Liver (tissue), 9 donors: ENCODE measurements around the gene CD300H. TPM values are rescaled to one million over a fixed set of nuclear protein-coding genes. Genes with fewer than 3 reads are reported as not detected.

ENCODE experiments used
- DNase-seq: peaks from one replicate; pipeline ENCODE4 v3.0.0-alpha.2; 2017; ENCODE audit warnings: low spot score
- H3K27ac ChIP-seq, 2 donors: one replicate each; pipeline ENCODE4 v1.7.0; 2013; ENCODE audit warnings: inconsistent platforms in 2 of 2, low read length in 2 of 2, control low read depth in 1 of 2, low read depth in 1 of 2, mild to moderate bottlenecking in 1 of 2
- H3K27me3 ChIP-seq, 4 donors: one replicate each; pipeline versions ENCODE4 v1.6.1 to v1.7.0; 2013; ENCODE audit warnings: low read length in 3 of 4, inconsistent platforms in 1 of 4, mild to moderate bottlenecking in 1 of 4, moderate library complexity in 1 of 4; ENCODE audit not compliant: control insufficient read depth in 4 of 4, insufficient read depth in 4 of 4
- H3K36me3 ChIP-seq, 4 donors: one replicate each; pipeline versions ENCODE4 v1.6.1 to v1.7.0; 2013; ENCODE audit warnings: low read length in 3 of 4, mild to moderate bottlenecking in 3 of 4, low read depth in 1 of 4, moderate library complexity in 1 of 4; ENCODE audit not compliant: control insufficient read depth in 4 of 4, insufficient read depth in 3 of 4
- H3K4me1 ChIP-seq, 4 donors: one replicate each; pipeline versions ENCODE4 v1.6.1 to v1.7.0; 2013; ENCODE audit warnings: low read length in 3 of 4, mild to moderate bottlenecking in 3 of 4, moderate library complexity in 1 of 4; ENCODE audit not compliant: control insufficient read depth in 4 of 4, insufficient read depth in 4 of 4
- H3K4me3 ChIP-seq, 3 donors: one replicate each; pipeline versions ENCODE4 v1.6.1 to v1.7.0; 2013; ENCODE audit warnings: low read length in 3 of 3, control low read depth in 1 of 3, low read depth in 1 of 3, mild to moderate bottlenecking in 1 of 3
- H3K9ac ChIP-seq, 2 donors: one replicate each; pipeline ENCODE4 v1.7.0; 2013; ENCODE audit warnings: low read length in 2 of 2, mild to moderate bottlenecking in 2 of 2, moderate library complexity in 2 of 2, control low read depth in 1 of 2, low read depth in 1 of 2
- H3K9me3 ChIP-seq, 4 donors: one replicate each; pipeline versions ENCODE4 v1.6.1 to v1.7.0; 2013; ENCODE audit warnings: low read length in 3 of 4; ENCODE audit not compliant: control insufficient read depth in 4 of 4
- ATF3 ChIP-seq: IDR thresholded peaks from 2 replicates; pipeline ENCODE4 v1.6.1; 2016; ENCODE audit warnings: antibody characterized with exemption
- CTCF ChIP-seq: fragments of 150-350 bp; IDR thresholded peaks from 2 replicates; pipeline ENCODE4 v1.5.1; 2017; ENCODE audit warnings: improper control_type of control experiment, low read depth, low read length; ENCODE audit not compliant: missing input control
- EGR1 ChIP-seq, 2 donors: IDR thresholded peaks; 2 replicates each; pipeline ENCODE4 v1.6.1; 2016 to 2018; ENCODE audit warnings: antibody characterized with exemption in 2 of 2, low read depth in 2 of 2
- FOXA1 ChIP-seq: IDR thresholded peaks from 2 replicates; pipeline ENCODE4 v1.6.1; 2016; ENCODE audit warnings: antibody characterized with exemption
- FOXA2 ChIP-seq: IDR thresholded peaks from 2 replicates; pipeline ENCODE4 v1.6.1; 2016; ENCODE audit warnings: antibody characterized with exemption
- GABPA ChIP-seq, 2 donors: IDR thresholded peaks in 1 of 2; conservative IDR thresholded peaks in 1 of 2; 2 replicates each; pipeline ENCODE4 v1.6.1; 2016; ENCODE audit warnings: antibody characterized with exemption in 2 of 2, mild to moderate bottlenecking in 1 of 2, moderate library complexity in 1 of 2
- HNF4A ChIP-seq, 2 donors: conservative IDR thresholded peaks; 2 replicates each; pipeline ENCODE4 v1.6.1; 2016; ENCODE audit warnings: antibody characterized with exemption in 2 of 2, mild to moderate bottlenecking in 2 of 2
- HNF4G ChIP-seq: IDR thresholded peaks from 2 replicates; pipeline ENCODE4 v1.6.1; 2016; ENCODE audit warnings: antibody characterized with exemption
- MAX ChIP-seq: IDR thresholded peaks from 2 replicates; pipeline ENCODE4 v1.6.1; 2016; ENCODE audit warnings: antibody characterized with exemption
- NR2F2 ChIP-seq: IDR thresholded peaks from 2 replicates; pipeline ENCODE4 v1.6.1; 2016; ENCODE audit warnings: antibody characterized with exemption
- RAD21 ChIP-seq, 2 donors: IDR thresholded peaks; 2 replicates each; pipeline ENCODE4 v1.6.1; 2016; ENCODE audit warnings: antibody characterized with exemption in 2 of 2, mild to moderate bottlenecking in 2 of 2
- RXRA ChIP-seq, 2 donors: IDR thresholded peaks; 2 replicates each; pipeline ENCODE4 v1.6.1; 2017 to 2018; ENCODE audit warnings: antibody characterized with exemption in 2 of 2, mild to moderate bottlenecking in 1 of 2
- SP1 ChIP-seq: IDR thresholded peaks from 2 replicates; pipeline ENCODE4 v1.6.1; 2018; ENCODE audit warnings: antibody characterized with exemption, mild to moderate bottlenecking
- TAF1 ChIP-seq: conservative IDR thresholded peaks from 2 replicates; pipeline ENCODE4 v1.6.1; 2016; ENCODE audit warnings: antibody characterized with exemption, mild to moderate bottlenecking
- YY1 ChIP-seq: IDR thresholded peaks from 2 replicates; pipeline ENCODE4 v1.6.1; 2016; ENCODE audit warnings: antibody characterized with exemption, mild to moderate bottlenecking
- ZBTB33 ChIP-seq: IDR thresholded peaks from 2 replicates; pipeline ENCODE4 v1.6.1; 2016; ENCODE audit warnings: antibody characterized with exemption
- WGBS: extraction: QIAGEN DNeasy Blood & Tissue Kit; methylation state at CpG from one replicate; pipeline ENCODE4 v1.1.7; 2013; 5-methylcytosine and 5-hydroxymethylcytosine counted together
- polyA plus RNA-seq, 2 donors: library from polyadenylated mRNA; stranded (reverse) in 1 of 2; unstranded in 1 of 2; fragments of 200-250 nt in 1 of 2; fragments of >200 nt in 1 of 2; fragmentation: Nextera tagmentation in 1 of 2; extraction: Ambion mirVana in 1 of 2; gene quantifications; one replicate each; pipeline versions ENCODE4 v1.2.1 to v1.2.3, GENCODE V29; 2013 to 2015
- total RNA-seq, 2 donors: library from RNA; depleted of rRNA; stranded (reverse); fragments of >200 nt; gene quantifications; one replicate each; pipeline ENCODE4 v1.2.3, GENCODE V29; 2014
- TF ChIP-seq, protein P1 (sequence below): IDR thresholded peaks from 2 replicates; pipeline ENCODE4 v1.6.1; 2016; ENCODE audit warnings: antibody characterized with exemption, mild to moderate bottlenecking
- donor health status: healthy.
- donor health status: healthy.
- donor health status: healthy.
- donor health status: healthy.
- donor health status: healthy.

The CD300H gene
- total and polyA plus RNA-seq, 4 donors: 0.47 TPM; not detected in 3

DNA sequence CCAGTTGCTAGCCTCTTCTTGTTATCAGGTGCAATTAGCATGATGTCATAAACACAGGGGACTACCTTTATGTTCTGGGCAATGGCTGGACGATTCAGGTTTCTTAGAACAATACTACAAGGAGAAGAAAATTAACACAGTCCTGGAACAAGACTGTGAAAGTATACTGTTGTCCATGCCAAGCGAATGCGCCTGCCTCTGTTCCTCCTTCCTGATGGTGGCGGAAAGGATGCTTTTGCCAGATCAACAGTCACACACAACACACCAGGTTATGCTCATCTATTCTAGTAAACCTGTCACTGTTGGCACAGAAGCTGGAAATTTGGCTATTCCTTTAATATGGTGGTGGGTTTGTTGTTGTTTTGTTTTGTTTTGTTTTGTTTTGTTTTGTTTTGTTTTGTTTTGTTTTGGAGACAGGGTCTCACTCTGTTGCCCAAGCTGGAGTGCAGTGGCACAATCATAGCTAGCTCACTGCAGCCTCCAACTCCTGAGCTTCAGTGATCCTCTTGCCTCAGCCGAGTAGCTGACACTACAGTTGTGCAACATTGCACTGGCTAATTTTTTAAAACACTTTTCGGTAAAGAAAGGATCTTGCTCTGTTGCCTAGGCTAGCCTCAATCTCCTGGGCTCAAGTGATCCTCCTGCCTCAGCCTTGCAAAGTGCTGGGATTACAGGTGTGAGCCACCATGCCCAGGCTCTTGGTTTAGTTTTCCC lies 27.9 kb upstream of the CD300H start:
- WGBS: 64% methylated on average over 6 of the region's 6 CpGs
- Histone ChIP-seq H3K4me1 (no peaks in the 10 kb centered on the region), H3K9ac (no peak overlapping the region), H3K4me3 (no peak overlapping the region), H3K27me3 (peaks cover 0 to 2% (median under 1%) of the 10 kb centered on the region in 4 donors), H3K36me3 (no peaks in the 10 kb centered on the region), H3K9me3 (no peaks in the 10 kb centered on the region), H3K27ac (no peak overlapping the region)
- no peak for TF ChIP-seq YY1
- TF ChIP-seq HNF4G: no peak
- no peak for TF ChIP-seq FOXA2
- TF ChIP-seq MAX: no peak
- TF ChIP-seq FOXA1: no peak
- TF ChIP-seq HNF4A (conservative IDR thresholded peaks at IDR 0.05): no peak
- TF ChIP-seq ATF3: no peak
- TF ChIP-seq NR2F2: no peak
- TF ChIP-seq, protein P1, sequence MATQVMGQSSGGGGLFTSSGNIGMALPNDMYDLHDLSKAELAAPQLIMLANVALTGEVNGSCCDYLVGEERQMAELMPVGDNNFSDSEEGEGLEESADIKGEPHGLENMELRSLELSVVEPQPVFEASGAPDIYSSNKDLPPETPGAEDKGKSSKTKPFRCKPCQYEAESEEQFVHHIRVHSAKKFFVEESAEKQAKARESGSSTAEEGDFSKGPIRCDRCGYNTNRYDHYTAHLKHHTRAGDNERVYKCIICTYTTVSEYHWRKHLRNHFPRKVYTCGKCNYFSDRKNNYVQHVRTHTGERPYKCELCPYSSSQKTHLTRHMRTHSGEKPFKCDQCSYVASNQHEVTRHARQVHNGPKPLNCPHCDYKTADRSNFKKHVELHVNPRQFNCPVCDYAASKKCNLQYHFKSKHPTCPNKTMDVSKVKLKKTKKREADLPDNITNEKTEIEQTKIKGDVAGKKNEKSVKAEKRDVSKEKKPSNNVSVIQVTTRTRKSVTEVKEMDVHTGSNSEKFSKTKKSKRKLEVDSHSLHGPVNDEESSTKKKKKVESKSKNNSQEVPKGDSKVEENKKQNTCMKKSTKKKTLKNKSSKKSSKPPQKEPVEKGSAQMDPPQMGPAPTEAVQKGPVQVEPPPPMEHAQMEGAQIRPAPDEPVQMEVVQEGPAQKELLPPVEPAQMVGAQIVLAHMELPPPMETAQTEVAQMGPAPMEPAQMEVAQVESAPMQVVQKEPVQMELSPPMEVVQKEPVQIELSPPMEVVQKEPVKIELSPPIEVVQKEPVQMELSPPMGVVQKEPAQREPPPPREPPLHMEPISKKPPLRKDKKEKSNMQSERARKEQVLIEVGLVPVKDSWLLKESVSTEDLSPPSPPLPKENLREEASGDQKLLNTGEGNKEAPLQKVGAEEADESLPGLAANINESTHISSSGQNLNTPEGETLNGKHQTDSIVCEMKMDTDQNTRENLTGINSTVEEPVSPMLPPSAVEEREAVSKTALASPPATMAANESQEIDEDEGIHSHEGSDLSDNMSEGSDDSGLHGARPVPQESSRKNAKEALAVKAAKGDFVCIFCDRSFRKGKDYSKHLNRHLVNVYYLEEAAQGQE: no peak
- no peak for TF ChIP-seq SP1
- no peak for TF ChIP-seq TAF1
- no peak for TF ChIP-seq RAD21 (IDR thresholded peaks at IDR 0.05)
- no peak for TF ChIP-seq RXRA (IDR thresholded peaks at IDR 0.05)
- TF ChIP-seq ZBTB33: no peak
- TF ChIP-seq EGR1 (IDR thresholded peaks at IDR 0.05; ENCODE audit: low read depth in 2 of 2): no peak
- no peak for TF ChIP-seq CTCF
- no peak for TF ChIP-seq GABPA (IDR thresholded peaks at IDR 0.05 in 1 of 2, conservative IDR thresholded peaks at IDR 0.05 in 1 of 2)
- no peak for DNase-seq
